Measurements from ENCODE around the gene LIMK1.
"Not testable (repeated sequence)": the region's sequence is repeated elsewhere in the genome, so short reads cannot be mapped to it uniquely, and the experiment has no call there.

The LIMK1 gene

GRCh38 chr7:74129887-74130286, 46.3 kb downstream of the LIMK1 start:
- DNase-seq, result no peak

- DNase-seq, result no peak
Observed at GRCh38 chr7:74130518-74130917, 46.9 kb downstream of the LIMK1 start.

- DNase-seq, result no peak
Observed at GRCh38 chr7:74134117-74134620, 50.6 kb downstream of the LIMK1 start.

- no peak for DNase-seq
Observed at GRCh38 chr7:74138334-74138867, 54.8 kb downstream of the LIMK1 start.

GRCh38 chr7:74138945-74139843, 55.6 kb downstream of the LIMK1 start:
- no peak for DNase-seq

GRCh38 chr7:74141705-74142104, 58.1 kb downstream of the LIMK1 start:
- no peak for DNase-seq

- DNase-seq, result no peak
Observed at GRCh38 chr7:74143383-74143782, 59.8 kb downstream of the LIMK1 start.

- DNase-seq, result no peak
Observed at GRCh38 chr7:74148491-74148890, 64.9 kb downstream of the LIMK1 start.

- no peak for DNase-seq
Observed at GRCh38 chr7:74149071-74149470, 65.5 kb downstream of the LIMK1 start.

- no peak for DNase-seq
Observed at GRCh38 chr7:74149603-74150002, 66.0 kb downstream of the LIMK1 start.

GRCh38 chr7:74153736-74154135, 70.1 kb downstream of the LIMK1 start:
- DNase-seq, result no peak

- no peak for DNase-seq
Observed at GRCh38 chr7:74155810-74156395, 72.3 kb downstream of the LIMK1 start.

GRCh38 chr7:74157605-74158004, 74.0 kb downstream of the LIMK1 start:
- DNase-seq, result no peak

- no peak for DNase-seq
Observed at GRCh38 chr7:74164985-74165456, 81.4 kb downstream of the LIMK1 start.

- no peak for DNase-seq
Observed at GRCh38 chr7:74165867-74166593, 82.4 kb downstream of the LIMK1 start.

GRCh38 chr7:74167324-74167723, 83.7 kb downstream of the LIMK1 start:
- DNase-seq, result not testable (repeated sequence)

All from NCI-H1694 treated with DMSO at 0.1 percent for 48 hours (cell line).